Activated naive CD8-positive, alpha-beta T cell treated with anti-CD3 and anti-CD28 coated beads for 36 hours (primary cell): ENCODE measurements around the gene ABHD16B. TPM values are rescaled to one million over a fixed set of nuclear protein-coding genes. Genes with fewer than 3 reads are reported as not detected.
A peak's percentile ranks its signal among the peaks of the same experiment; 100 is the strongest.

ENCODE experiments used
- DNase-seq: peaks from one replicate; pipeline ENCODE4 v3.0.0; 2021
- H3K27ac Mint-ChIP-seq: one replicate; pipeline ENCODE4 v1.8.0; 2022; ENCODE audit warnings: mild to moderate bottlenecking, moderate library complexity, mixed read lengths
- H3K27me3 Mint-ChIP-seq: one replicate; pipeline ENCODE4 v1.8.0; 2022; ENCODE audit warnings: mild to moderate bottlenecking, mixed read lengths
- H3K36me3 Mint-ChIP-seq: one replicate; pipeline ENCODE4 v1.8.0; 2021; ENCODE audit warnings: mild to moderate bottlenecking, mixed read lengths
- H3K4me1 Mint-ChIP-seq: one replicate; pipeline ENCODE4 v1.8.0; 2021; ENCODE audit warnings: mixed read lengths
- H3K4me3 Mint-ChIP-seq: one replicate; pipeline ENCODE4 v1.8.0; 2022; ENCODE audit warnings: mild to moderate bottlenecking, moderate library complexity, mixed read lengths
- H3K9me3 Mint-ChIP-seq: one replicate; pipeline ENCODE4 v1.8.0; 2022; ENCODE audit warnings: mixed read lengths
- total RNA-seq, 2 experiments: library from RNA; stranded (reverse); gene quantifications; one replicate each; pipeline ENCODE4 v1.2.3, GENCODE V29; 2021

Gene ABHD16B
- total RNA-seq, 2 experiments from 2014 or later, result not detected

- H3K27ac Mint-ChIP-seq, result no peak within 1 kb of the TSS
Measured at GRCh38 chr20:63830841-63831588, 30.3 kb upstream of the ABHD16B start, which contains the start of gene ZBTB46. Gene ZBTB46 (minus strand): TSS chr20:63831264. CDS start chr20:63790757, 40,507 bp downstream.

GRCh38 chr20:63831646-63831992 is 29.7 kb upstream of the ABHD16B start:
- no peak overlapping the region for H3K4me3 Mint-ChIP-seq
- H3K27ac Mint-ChIP-seq, result no peak overlapping the region
- no peaks in the 10 kb centered on the region for H3K9me3 Mint-ChIP-seq
- DNase-seq, result no peak
- peaks cover 54% of the 10 kb centered on the region for H3K27me3 Mint-ChIP-seq
- peaks cover 12% of the 10 kb centered on the region for H3K4me1 Mint-ChIP-seq
- peaks cover 1% of the 10 kb centered on the region for H3K36me3 Mint-ChIP-seq

More at GRCh38 chr20:63830841-63831588, 30.3 kb upstream of the ABHD16B start, which contains the start of gene ZBTB46:
- Mint-ChIP-seq H3K4me1 (peaks cover 13% of the 10 kb centered on the region), H3K27me3 (peaks cover 60% of the 10 kb centered on the region), H3K4me3 (peak within 1 kb of the TSS; percentile 79), H3K9me3 (no peaks in the 10 kb centered on the region), H3K36me3 (peaks cover 1% of the 10 kb centered on the region)
- peak; percentile 64 for DNase-seq

- Mint-ChIP-seq H3K9me3 (no peaks in the 10 kb centered on the region), H3K4me1 (peaks cover 12% of the 10 kb centered on the region), H3K4me3 (no peak overlapping the region), H3K27me3 (peaks cover 49% of the 10 kb centered on the region), H3K36me3 (peaks cover 1% of the 10 kb centered on the region), H3K27ac (no peak overlapping the region)
- DNase-seq, result no peak
Measured at GRCh38 chr20:63831993-63832686, 29.2 kb upstream of the ABHD16B start.

- no peak overlapping the region for H3K4me3 Mint-ChIP-seq
- H3K36me3 Mint-ChIP-seq, result peaks cover 1% of the 10 kb centered on the region
- H3K4me1 Mint-ChIP-seq, result peaks cover 14% of the 10 kb centered on the region
- no peak for DNase-seq
- H3K9me3 Mint-ChIP-seq, result no peaks in the 10 kb centered on the region
- no peak overlapping the region for H3K27ac Mint-ChIP-seq
- peaks cover 36% of the 10 kb centered on the region for H3K27me3 Mint-ChIP-seq
Measured at GRCh38 chr20:63833776-63834490, 27.4 kb upstream of the ABHD16B start.

GRCh38 chr20:63834491-63834880 is 26.8 kb upstream of the ABHD16B start:
- Mint-ChIP-seq H3K36me3 (peaks cover 1% of the 10 kb centered on the region), H3K4me3 (no peak overlapping the region), H3K9me3 (no peaks in the 10 kb centered on the region), H3K4me1 (peaks cover 9% of the 10 kb centered on the region), H3K27ac (no peak overlapping the region), H3K27me3 (peaks cover 30% of the 10 kb centered on the region)
- DNase-seq, result no peak

GRCh38 chr20:63835021-63835858 is 26.1 kb upstream of the ABHD16B start:
- no peaks in the 10 kb centered on the region for H3K9me3 Mint-ChIP-seq
- H3K36me3 Mint-ChIP-seq, result no peaks in the 10 kb centered on the region
- no peak overlapping the region for H3K4me3 Mint-ChIP-seq
- H3K27ac Mint-ChIP-seq, result no peak overlapping the region
- peaks cover 23% of the 10 kb centered on the region for H3K27me3 Mint-ChIP-seq
- DNase-seq, result no peak
- peaks cover 2% of the 10 kb centered on the region for H3K4me1 Mint-ChIP-seq

- DNase-seq, result no peak
- Mint-ChIP-seq H3K27ac (no peak overlapping the region), H3K4me1 (peaks cover 2% of the 10 kb centered on the region), H3K27me3 (peaks cover 24% of the 10 kb centered on the region), H3K9me3 (no peaks in the 10 kb centered on the region), H3K4me3 (no peak overlapping the region), H3K36me3 (no peaks in the 10 kb centered on the region)
Measured at GRCh38 chr20:63836458-63837344, 24.6 kb upstream of the ABHD16B start.

GRCh38 chr20:63837479-63837878 is 23.8 kb upstream of the ABHD16B start:
- Mint-ChIP-seq H3K9me3 (no peaks in the 10 kb centered on the region), H3K27ac (no peak overlapping the region)

GRCh38 chr20:63839620-63840019 is 21.7 kb upstream of the ABHD16B start:
- Mint-ChIP-seq H3K27ac (no peak overlapping the region), H3K27me3 (peaks cover 24% of the 10 kb centered on the region), H3K9me3 (no peaks in the 10 kb centered on the region), H3K4me1 (peaks cover 4% of the 10 kb centered on the region), H3K36me3 (no peaks in the 10 kb centered on the region), H3K4me3 (no peak overlapping the region)
- DNase-seq, result no peak

More at GRCh38 chr20:63837479-63837878, 23.8 kb upstream of the ABHD16B start:
- no peak for DNase-seq
- peaks cover 2% of the 10 kb centered on the region for H3K4me1 Mint-ChIP-seq
- H3K36me3 Mint-ChIP-seq, result no peaks in the 10 kb centered on the region
- H3K27me3 Mint-ChIP-seq, result peaks cover 26% of the 10 kb centered on the region
- no peak overlapping the region for H3K4me3 Mint-ChIP-seq

- no peak for DNase-seq
- no peaks in the 10 kb centered on the region for H3K36me3 Mint-ChIP-seq
- H3K27me3 Mint-ChIP-seq, result peaks cover 32% of the 10 kb centered on the region
- H3K27ac Mint-ChIP-seq, result no peak overlapping the region
- H3K4me1 Mint-ChIP-seq, result peaks cover 4% of the 10 kb centered on the region
- H3K9me3 Mint-ChIP-seq, result no peaks in the 10 kb centered on the region
- no peak overlapping the region for H3K4me3 Mint-ChIP-seq
Measured at GRCh38 chr20:63840405-63840828, 20.9 kb upstream of the ABHD16B start.

- Mint-ChIP-seq H3K4me3 (no peak overlapping the region), H3K27ac (no peak overlapping the region), H3K4me1 (peaks cover 6% of the 10 kb centered on the region), H3K27me3 (peaks cover 40% of the 10 kb centered on the region), H3K36me3 (no peaks in the 10 kb centered on the region), H3K9me3 (no peaks in the 10 kb centered on the region)
- DNase-seq, result no peak
Measured at GRCh38 chr20:63842258-63842657, 19.0 kb upstream of the ABHD16B start.

- Mint-ChIP-seq H3K4me3 (no peak overlapping the region), H3K27me3 (peaks cover 40% of the 10 kb centered on the region), H3K4me1 (peaks cover 4% of the 10 kb centered on the region), H3K27ac (no peak overlapping the region), H3K36me3 (no peaks in the 10 kb centered on the region), H3K9me3 (no peaks in the 10 kb centered on the region)
- DNase-seq, result no peak
Measured at GRCh38 chr20:63843222-63843621, 18.1 kb upstream of the ABHD16B start.

- H3K27me3 Mint-ChIP-seq, result peaks cover 44% of the 10 kb centered on the region
- H3K4me1 Mint-ChIP-seq, result peaks cover 4% of the 10 kb centered on the region
- H3K9me3 Mint-ChIP-seq, result no peaks in the 10 kb centered on the region
- H3K4me3 Mint-ChIP-seq, result no peak overlapping the region
- no peak for DNase-seq
- H3K27ac Mint-ChIP-seq, result no peak overlapping the region
- no peaks in the 10 kb centered on the region for H3K36me3 Mint-ChIP-seq
Measured at GRCh38 chr20:63843778-63844177, 17.5 kb upstream of the ABHD16B start.
